Adrenal gland (tissue), 5 donors: ENCODE measurements around the gene CDRT4.

ENCODE experiments used
- CTCF ChIP-seq, 6 experiments: fragments of 450-650 bp in 4 of 6; fragments of 200-600 bp in 2 of 6; sonication (generic) in 1 of 6; IDR thresholded peaks; 1 replicate in 5 of 6; 2 replicates in 1 of 6; pipeline versions ENCODE4 v1.5.1 to v1.8.0; 2016 to 2021; ENCODE audit warnings: antibody characterized with exemption in 6 of 6, mild to moderate bottlenecking in 2 of 6, moderate library complexity in 1 of 6
- POLR2A ChIP-seq, 2 donors: fragments of 450-650 bp; IDR thresholded peaks; one replicate each; pipeline ENCODE4 v1.6.1; 2017; ENCODE audit warnings: antibody characterized with exemption in 2 of 2, mild to moderate bottlenecking in 2 of 2, moderate library complexity in 1 of 2
- donor health status: DM: no; HTN: no; CAD: no.

DNA sequence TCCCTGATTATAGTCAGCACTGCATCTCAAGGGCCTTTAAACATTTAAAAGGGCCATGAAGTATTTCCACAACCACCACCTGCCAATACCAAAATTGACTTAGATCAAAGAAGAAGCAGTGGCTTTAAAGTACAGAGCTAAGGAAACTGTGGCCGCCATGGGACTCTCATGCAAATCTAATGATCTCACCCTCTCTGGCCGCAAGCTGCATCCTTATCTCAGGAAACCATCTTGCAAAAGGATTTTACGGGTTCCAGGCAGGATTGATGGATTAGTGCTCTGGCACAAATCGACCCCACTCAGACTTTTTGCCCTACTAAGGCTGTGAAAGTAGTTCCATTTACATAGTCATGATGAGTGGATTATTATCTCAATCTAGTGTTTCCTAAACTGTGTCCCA, 22.6 kb downstream of the CDRT4 start:
- no peak for TF ChIP-seq CTCF (IDR thresholded peaks at IDR 0.05)
- TF ChIP-seq POLR2A (IDR thresholded peaks at IDR 0.05), result no peak
